SK-N-DZ (cell line): ENCODE data around the gene ATP2A2.

Experiments
- DNase-seq: peaks from one replicate; pipeline ENCODE4 v3.0.0-alpha.2; 2015; ENCODE audit warnings: low spot score

ATP2A2 gene

GRCh38 chr12:110289044-110289710 lies 8.1 kb downstream of the ATP2A2 start:
- no peak for DNase-seq

GRCh38 chr12:110289711-110290078 lies 8.6 kb downstream of the ATP2A2 start:
- no peak for DNase-seq

GRCh38 chr12:110301065-110301806 lies 20.2 kb downstream of the ATP2A2 start:
- no peak for DNase-seq

- no peak for DNase-seq
These were observed 23.1 kb downstream of the ATP2A2 start for GRCh38 chr12:110304061-110304551.

GRCh38 chr12:110307372-110307771 lies 26.3 kb downstream of the ATP2A2 start:
- DNase-seq, result no peak

- no peak for DNase-seq
These were observed 29.7 kb downstream of the ATP2A2 start for GRCh38 chr12:110310763-110311162.

- no peak for DNase-seq
These were observed 30.9 kb downstream of the ATP2A2 start for GRCh38 chr12:110311903-110312302.

GRCh38 chr12:110312581-110313360 lies 31.7 kb downstream of the ATP2A2 start:
- no peak for DNase-seq

- DNase-seq, result no peak
These were observed 33.3 kb downstream of the ATP2A2 start for GRCh38 chr12:110314308-110314707.

- no peak for DNase-seq
These were observed 35.8 kb downstream of the ATP2A2 start for GRCh38 chr12:110316861-110317260.

- DNase-seq, result no peak
These were observed 36.9 kb downstream of the ATP2A2 start for GRCh38 chr12:110317911-110318310.

GRCh38 chr12:110320550-110320949 lies 39.5 kb downstream of the ATP2A2 start:
- no peak for DNase-seq

GRCh38 chr12:110329710-110330109 lies 48.7 kb downstream of the ATP2A2 start:
- DNase-seq, result no peak

- no peak for DNase-seq
These were observed 49.1 kb downstream of the ATP2A2 start for GRCh38 chr12:110330124-110330523.

- no peak for DNase-seq
These were observed 49.5 kb downstream of the ATP2A2 start for GRCh38 chr12:110330544-110330943.

GRCh38 chr12:110333201-110333600 lies 52.2 kb downstream of the ATP2A2 start:
- no peak for DNase-seq

- no peak for DNase-seq
These were observed 54.5 kb downstream of the ATP2A2 start for GRCh38 chr12:110335481-110336045.

- no peak for DNase-seq
These were observed 57.1 kb downstream of the ATP2A2 start for GRCh38 chr12:110337912-110338710.

GRCh38 chr12:110338754-110339153 lies 57.7 kb downstream of the ATP2A2 start:
- no peak for DNase-seq

GRCh38 chr12:110339184-110339952 lies 58.3 kb downstream of the ATP2A2 start:
- DNase-seq, result no peak
